Osteocyte (in vitro differentiated cells): ENCODE results near the gene CNP. TPM values are rescaled to one million over a fixed set of nuclear protein-coding genes. Genes with fewer than 3 reads are reported as not detected.

Experiments used
- DNase-seq: peaks from one replicate; pipeline ENCODE4 v3.0.0; 2021; ENCODE audit warnings: mixed read lengths; ENCODE audit not compliant: unreplicated experiment; ENCODE audit errors: extremely low spot score
- H3K27ac Mint-ChIP-seq: one replicate; pipeline ENCODE4 v1.8.0; 2021; ENCODE audit warnings: mild to moderate bottlenecking, mixed read lengths; ENCODE audit not compliant: unreplicated experiment
- H3K27me3 Mint-ChIP-seq: one replicate; pipeline ENCODE4 v1.8.0; 2021; ENCODE audit warnings: mixed read lengths; ENCODE audit not compliant: unreplicated experiment
- H3K36me3 Mint-ChIP-seq: one replicate; pipeline ENCODE4 v1.8.0; 2021; ENCODE audit warnings: mixed read lengths; ENCODE audit not compliant: unreplicated experiment
- H3K4me1 Mint-ChIP-seq: one replicate; pipeline ENCODE4 v1.8.0; 2021; ENCODE audit warnings: mixed read lengths; ENCODE audit not compliant: unreplicated experiment
- H3K4me3 Mint-ChIP-seq: one replicate; pipeline ENCODE4 v1.8.0; 2021; ENCODE audit warnings: mild to moderate bottlenecking, moderate library complexity, mixed read lengths; ENCODE audit not compliant: unreplicated experiment
- H3K9me3 Mint-ChIP-seq: one replicate; pipeline ENCODE4 v1.8.0; 2021; ENCODE audit warnings: mixed read lengths; ENCODE audit not compliant: unreplicated experiment
- CTCF ChIP-seq: fragments of 200-600 bp; sonication (generic); IDR thresholded peaks from 2 replicates; pipeline ENCODE4 v1.5.0; 2021; ENCODE audit warnings: antibody characterized with exemption, mild to moderate bottlenecking, moderate library complexity
- total RNA-seq: library from RNA; stranded (reverse); gene quantifications from 2 replicates; pipeline ENCODE4 v1.2.1, GENCODE V29; 2021

The CNP gene
- total RNA-seq, 1 donor from 2014 or later = 108 TPM

DNA sequence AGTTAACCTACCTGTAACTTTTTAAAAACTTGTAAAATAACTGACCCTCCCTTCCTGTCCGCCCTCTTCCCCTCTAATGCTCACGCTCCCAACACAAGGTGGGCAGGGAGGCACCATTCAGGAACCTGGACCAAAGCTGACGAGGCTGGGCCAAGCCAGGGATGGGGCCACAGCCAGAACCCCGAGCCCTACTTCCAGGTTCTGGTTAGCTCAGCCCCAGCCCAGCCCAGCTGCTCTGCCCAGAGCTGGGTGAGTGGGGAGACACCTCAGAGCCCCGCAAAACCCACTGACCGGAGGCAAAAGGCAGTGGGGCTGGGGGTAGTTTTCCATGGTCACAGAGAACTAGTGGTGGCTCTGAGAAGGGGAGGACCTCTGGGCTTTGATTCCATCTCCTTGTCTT, 7.4 kb downstream of the CNP start:
- no peak for DNase-seq
- no peak overlapping the region for H3K4me3 Mint-ChIP-seq
- TF ChIP-seq CTCF = no peak
- H3K9me3 Mint-ChIP-seq = no peaks in the 10 kb centered on the region
- H3K27me3 Mint-ChIP-seq = no peaks in the 10 kb centered on the region
- peaks cover 13% of the 10 kb centered on the region for H3K4me1 Mint-ChIP-seq
- H3K36me3 Mint-ChIP-seq = peaks cover 44% of the 10 kb centered on the region
- H3K27ac Mint-ChIP-seq = no peak overlapping the region

- Mint-ChIP-seq H3K4me3 (no peak overlapping the region), H3K27ac (peak overlapping the region; percentile 23), H3K9me3 (no peaks in the 10 kb centered on the region), H3K27me3 (no peaks in the 10 kb centered on the region), H3K36me3 (peaks cover 44% of the 10 kb centered on the region), H3K4me1 (peaks cover 10% of the 10 kb centered on the region)
- DNase-seq = no peak
- TF ChIP-seq CTCF = no peak
Measured at GRCh38 chr17:41974658-41975057, 8.1 kb downstream of the CNP start.

GRCh38 chr17:41975099-41976083, 8.8 kb downstream of the CNP start:
- no peak for TF ChIP-seq CTCF
- Mint-ChIP-seq H3K27me3 (no peaks in the 10 kb centered on the region), H3K36me3 (peaks cover 45% of the 10 kb centered on the region), H3K4me1 (peaks cover 6% of the 10 kb centered on the region), H3K4me3 (no peak overlapping the region), H3K9me3 (no peaks in the 10 kb centered on the region), H3K27ac (no peak overlapping the region)
- DNase-seq = no peak

GRCh38 chr17:41976142-41976768, 9.7 kb downstream of the CNP start:
- H3K4me1 Mint-ChIP-seq = peaks cover 4% of the 10 kb centered on the region
- H3K27ac Mint-ChIP-seq = no peak overlapping the region
- no peaks in the 10 kb centered on the region for H3K27me3 Mint-ChIP-seq
- no peak for DNase-seq
- H3K36me3 Mint-ChIP-seq = peaks cover 49% of the 10 kb centered on the region
- no peak for TF ChIP-seq CTCF
- H3K4me3 Mint-ChIP-seq = no peak overlapping the region
- H3K9me3 Mint-ChIP-seq = no peaks in the 10 kb centered on the region

DNA sequence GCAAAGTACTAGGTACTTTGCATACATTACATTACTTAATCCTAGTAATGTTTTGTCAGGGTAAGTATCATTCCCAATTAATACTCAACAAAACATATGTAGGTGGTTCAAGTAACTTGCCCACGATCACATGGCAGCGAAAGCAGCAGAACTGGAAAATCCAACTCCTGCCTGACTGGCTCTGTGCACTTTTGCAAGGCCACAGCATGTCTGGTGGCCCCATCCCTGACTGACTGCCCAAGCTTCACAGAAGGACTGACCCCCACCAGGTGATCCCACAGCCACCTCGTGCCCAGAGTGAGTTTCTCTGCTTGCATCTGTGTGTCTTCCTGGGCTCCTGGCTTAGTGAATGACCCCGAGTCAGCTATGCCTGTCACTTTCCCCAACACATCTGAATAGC, 11.4 kb downstream of the CNP start:
- Mint-ChIP-seq H3K4me3 (no peak overlapping the region), H3K4me1 (no peaks in the 10 kb centered on the region), H3K9me3 (no peaks in the 10 kb centered on the region), H3K27me3 (no peaks in the 10 kb centered on the region), H3K27ac (no peak overlapping the region), H3K36me3 (peaks cover 58% of the 10 kb centered on the region)
- no peak for DNase-seq
- no peak for TF ChIP-seq CTCF
